DOHH2 (cell line): ENCODE data around the gene ITPR1.

Experiments
- H3F3A ChIP-seq: fragments of 200-600 bp; sonication (generic), shearing (Covaris generic); 2 replicates; pipeline ENCODE4 v1.6.0; 2016; ENCODE audit warnings: antibody characterized with exemption, mild to moderate bottlenecking; ENCODE audit not compliant: control insufficient read depth, insufficient read depth
- H3K27ac ChIP-seq: fragments of 200-600 bp; sonication (generic); 2 replicates; pipeline ENCODE4 v1.5.1; 2014; ENCODE audit warnings: low read depth, mild to moderate bottlenecking, low read length, moderate library complexity
- H3K27me3 ChIP-seq: fragments of 200-600 bp; sonication (generic); 2 replicates; pipeline ENCODE4 v1.6.1; 2014; ENCODE audit warnings: mild to moderate bottlenecking, low read length, mixed read lengths; ENCODE audit not compliant: control insufficient read depth
- H3K36me3 ChIP-seq: fragments of 200-600 bp; sonication (generic); 2 replicates; pipeline ENCODE4 v1.6.1; 2014; ENCODE audit warnings: mild to moderate bottlenecking, low read length, moderate library complexity, mixed read lengths; ENCODE audit not compliant: control insufficient read depth
- H3K4me1 ChIP-seq: fragments of 200-600 bp; sonication (generic); 2 replicates; pipeline ENCODE4 v1.6.1; 2014; ENCODE audit warnings: mild to moderate bottlenecking, low read length, mixed read lengths; ENCODE audit not compliant: control insufficient read depth
- H3K4me2 ChIP-seq: fragments of 200-600 bp; sonication (generic); 2 replicates; pipeline ENCODE4 v1.6.0; 2014; ENCODE audit warnings: mild to moderate bottlenecking, low read length, moderate library complexity
- H3K4me3 ChIP-seq: fragments of 200-600 bp; sonication (generic); 2 replicates; pipeline ENCODE4 v1.5.1; 2014; ENCODE audit warnings: mild to moderate bottlenecking, low read length, mixed read lengths
- H3K79me2 ChIP-seq: fragments of 200-600 bp; sonication (generic); 2 replicates; pipeline ENCODE4 v1.6.1; 2014; ENCODE audit warnings: mild to moderate bottlenecking, low read length, mixed read lengths; ENCODE audit not compliant: control insufficient read depth
- H3K9me2 ChIP-seq: fragments of 200-600 bp; sonication (generic); replicated peaks from 2 replicates; pipeline ENCODE4 v1.6.1; 2014; ENCODE audit warnings: mild to moderate bottlenecking, low read length, mixed read lengths; ENCODE audit not compliant: control insufficient read depth
- H3K9me3 ChIP-seq: fragments of 200-600 bp; sonication (generic); 2 replicates; pipeline ENCODE4 v1.6.1; 2014; ENCODE audit warnings: antibody characterized with exemption, low read length, mixed read lengths; ENCODE audit not compliant: control insufficient read depth, insufficient read depth
- H4K20me1 ChIP-seq: fragments of 200-600 bp; sonication (generic); 2 replicates; pipeline ENCODE4 v1.6.0; 2014; ENCODE audit warnings: low read depth, mild to moderate bottlenecking, antibody characterized with exemption, low read length, moderate library complexity; ENCODE audit not compliant: control insufficient read depth, insufficient read depth
- EZH2phosphoT487 ChIP-seq: fragments of 200-600 bp; sonication (generic); IDR thresholded peaks from 2 replicates; pipeline ENCODE4 v1.6.1; 2017; ENCODE audit warnings: borderline replicate concordance, mild to moderate bottlenecking, antibody characterized with exemption, low read length, moderate library complexity, mixed read lengths
- TF ChIP-seq, protein P1 (sequence below): fragments of 200-600 bp; sonication (generic); IDR thresholded peaks from one replicate; pipeline ENCODE4 v1.5.1; 2014; ENCODE audit warnings: antibody characterized with exemption, mild to moderate bottlenecking, low read depth, low read length; ENCODE audit not compliant: poor library complexity, severe bottlenecking

The ITPR1 gene

DNA sequence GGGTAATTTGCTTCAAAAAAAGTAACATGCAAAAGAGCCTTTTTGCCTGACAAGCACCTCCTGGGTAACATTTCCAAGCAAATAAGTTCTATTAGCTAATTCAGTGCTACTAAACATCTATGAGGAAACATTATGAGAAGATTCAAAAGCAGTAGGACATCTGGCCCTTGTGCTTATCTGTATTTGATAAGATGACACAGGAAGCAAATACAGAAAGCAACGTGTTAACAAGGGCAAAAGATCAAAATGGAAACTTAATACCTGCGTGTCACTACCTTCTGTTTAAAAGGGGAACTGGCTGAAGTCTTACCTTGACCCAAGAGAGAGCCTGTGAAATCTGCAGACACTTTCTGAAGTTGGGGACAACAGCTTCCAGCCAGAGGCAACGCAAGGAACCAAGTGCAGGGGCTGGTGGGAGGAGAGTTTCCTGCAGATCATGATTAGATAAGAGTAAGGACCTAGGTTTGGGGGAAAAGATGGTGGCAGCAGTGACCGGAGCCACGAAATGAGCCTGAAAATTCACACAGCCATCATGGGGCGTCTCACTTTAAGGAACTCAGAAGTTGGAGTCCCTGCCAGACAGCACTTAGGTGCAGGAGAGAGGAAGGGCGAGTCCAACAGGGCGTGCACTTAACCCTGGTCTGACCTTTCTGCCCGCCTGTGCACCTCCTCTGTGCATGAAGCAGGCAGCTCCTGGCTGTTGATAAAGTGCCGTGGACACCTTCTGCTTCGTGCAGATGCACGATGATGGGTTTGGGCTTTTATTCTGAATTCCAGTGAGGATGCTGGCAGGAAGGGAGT lies 332.5 kb downstream of the ITPR1 start:
- Histone ChIP-seq H3K27ac (no peak overlapping the region), H3K9me2 (no peaks in the 10 kb centered on the region), H3K4me1 (peaks cover 5% of the 10 kb centered on the region), H3K27me3 (no peaks in the 10 kb centered on the region), H3K4me3 (no peak overlapping the region), H3K36me3 (no peaks in the 10 kb centered on the region), H3K9me3 (no peaks in the 10 kb centered on the region), H3F3A (no peaks in the 10 kb centered on the region), H3K79me2 (no peaks in the 10 kb centered on the region), H3K4me2 (no peak overlapping the region), H4K20me1 (no peaks in the 10 kb centered on the region)
- no peak for TF ChIP-seq EZH2phosphoT487
- TF ChIP-seq, protein P1, sequence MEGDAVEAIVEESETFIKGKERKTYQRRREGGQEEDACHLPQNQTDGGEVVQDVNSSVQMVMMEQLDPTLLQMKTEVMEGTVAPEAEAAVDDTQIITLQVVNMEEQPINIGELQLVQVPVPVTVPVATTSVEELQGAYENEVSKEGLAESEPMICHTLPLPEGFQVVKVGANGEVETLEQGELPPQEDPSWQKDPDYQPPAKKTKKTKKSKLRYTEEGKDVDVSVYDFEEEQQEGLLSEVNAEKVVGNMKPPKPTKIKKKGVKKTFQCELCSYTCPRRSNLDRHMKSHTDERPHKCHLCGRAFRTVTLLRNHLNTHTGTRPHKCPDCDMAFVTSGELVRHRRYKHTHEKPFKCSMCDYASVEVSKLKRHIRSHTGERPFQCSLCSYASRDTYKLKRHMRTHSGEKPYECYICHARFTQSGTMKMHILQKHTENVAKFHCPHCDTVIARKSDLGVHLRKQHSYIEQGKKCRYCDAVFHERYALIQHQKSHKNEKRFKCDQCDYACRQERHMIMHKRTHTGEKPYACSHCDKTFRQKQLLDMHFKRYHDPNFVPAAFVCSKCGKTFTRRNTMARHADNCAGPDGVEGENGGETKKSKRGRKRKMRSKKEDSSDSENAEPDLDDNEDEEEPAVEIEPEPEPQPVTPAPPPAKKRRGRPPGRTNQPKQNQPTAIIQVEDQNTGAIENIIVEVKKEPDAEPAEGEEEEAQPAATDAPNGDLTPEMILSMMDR, result no peak

- Histone ChIP-seq H3K4me3 (no peak overlapping the region), H3K9me3 (no peaks in the 10 kb centered on the region), H3K36me3 (no peaks in the 10 kb centered on the region), H3K9me2 (no peaks in the 10 kb centered on the region), H3F3A (no peaks in the 10 kb centered on the region), H4K20me1 (no peaks in the 10 kb centered on the region; the same call in 1 of the 2 replicates), H3K4me2 (no peak overlapping the region), H3K79me2 (no peaks in the 10 kb centered on the region), H3K27ac (no peak overlapping the region), H3K27me3 (no peaks in the 10 kb centered on the region), H3K4me1 (peaks cover 14% of the 10 kb centered on the region)
- TF ChIP-seq, protein P1, result no peak
- no peak for TF ChIP-seq EZH2phosphoT487
Observed at GRCh38 chr3:4826237-4827100, 333.3 kb downstream of the ITPR1 start.

DNA sequence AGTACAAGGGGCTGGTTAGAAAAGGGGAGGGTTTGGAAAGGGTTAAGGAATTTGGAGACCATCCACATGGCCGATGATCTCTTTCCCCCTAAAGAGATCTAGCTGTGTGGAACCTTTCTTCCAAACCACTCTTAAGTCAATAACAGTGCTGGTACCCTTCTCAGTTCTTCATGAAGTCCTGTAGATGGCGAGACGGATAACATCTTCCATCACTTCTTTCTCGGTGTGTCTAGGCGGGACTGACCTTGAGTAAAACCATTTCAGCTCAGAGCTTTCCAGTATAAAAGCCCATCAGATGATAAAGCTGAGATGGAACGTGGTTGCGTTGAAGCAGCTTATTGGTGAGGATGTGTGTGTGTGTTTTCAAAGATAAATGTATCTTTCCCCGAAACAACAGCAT lies 334.6 kb downstream of the ITPR1 start:
- no peak overlapping the region for H3K27ac ChIP-seq
- H3K4me2 ChIP-seq, result no peak overlapping the region
- H3K9me3 ChIP-seq, result no peaks in the 10 kb centered on the region
- TF ChIP-seq, protein P1, result no peak
- TF ChIP-seq EZH2phosphoT487, result no peak
- no peaks in the 10 kb centered on the region for H3K79me2 ChIP-seq
- H3K4me1 ChIP-seq, result peaks cover 15% of the 10 kb centered on the region
- H3K4me3 ChIP-seq, result no peak overlapping the region
- no peaks in the 10 kb centered on the region for H3K36me3 ChIP-seq
- H3F3A ChIP-seq, result no peaks in the 10 kb centered on the region
- no peaks in the 10 kb centered on the region for H3K27me3 ChIP-seq
- H4K20me1 ChIP-seq, result no peaks in the 10 kb centered on the region; the same call in 1 of the 2 replicates
- H3K9me2 ChIP-seq, result no peaks in the 10 kb centered on the region
